GM23338 (cell line): Measurements from ENCODE around the gene KCNQ5.

ENCODE experiments used
- CREB1 ChIP-seq: fragments of 250-450 bp; sonication (Bioruptor Pico); IDR thresholded peaks from 2 replicates; pipeline ENCODE4 v1.5.0; 2020; ENCODE audit warnings: low read depth, mild to moderate bottlenecking, moderate library complexity
- CTCF ChIP-seq, 2 experiments: fragments of 200-600 bp in 1 of 2; sonication (generic) in 1 of 2; conservative IDR thresholded peaks; 2 replicates each; pipeline versions ENCODE4 v1.5.1 to v1.6.1; 2016 to 2017; ENCODE audit warnings: antibody characterized with exemption in 2 of 2, low read depth in 2 of 2, mild to moderate bottlenecking in 2 of 2, moderate library complexity in 1 of 2
- EZH2 ChIP-seq: fragments of 200-600 bp; sonication (generic); IDR thresholded peaks from one replicate; pipeline ENCODE4 v1.8.0; 2017; ENCODE audit warnings: antibody characterized with exemption, mild to moderate bottlenecking, low read depth; ENCODE audit not compliant: unreplicated experiment
- EZH2phosphoT487 ChIP-seq: fragments of 200-600 bp; sonication (generic); IDR thresholded peaks from one replicate; pipeline ENCODE4 v1.8.1; 2018; ENCODE audit warnings: antibody characterized with exemption; ENCODE audit not compliant: unreplicated experiment
- JUNB ChIP-seq: IDR thresholded peaks from one replicate; pipeline ENCODE4 v1.6.1; 2016; ENCODE audit warnings: antibody characterized with exemption; ENCODE audit not compliant: unreplicated experiment
- POLR2AphosphoS5 ChIP-seq: IDR thresholded peaks from 2 replicates; pipeline ENCODE4 v1.6.1; 2016; ENCODE audit warnings: antibody characterized with exemption, low read depth
- REST ChIP-seq: IDR thresholded peaks from one replicate; pipeline ENCODE4 v1.6.1; 2018; ENCODE audit warnings: antibody characterized with exemption; ENCODE audit not compliant: unreplicated experiment

GRCh38 chr6:73003302-73003701, 381.4 kb downstream of the KCNQ5 start:
- no peak for TF ChIP-seq CTCF (conservative IDR thresholded peaks at IDR 0.05; ENCODE audit: low read depth in 2 of 2)
- TF ChIP-seq CREB1 (CRISPR knock-in tag): no peak
- no peak for TF ChIP-seq EZH2
- TF ChIP-seq REST: no peak
- no peak for TF ChIP-seq POLR2AphosphoS5
- no peak for TF ChIP-seq EZH2phosphoT487
- no peak for TF ChIP-seq JUNB
